HepG2 (cell line): ENCODE measurements around the gene HOXA13.

Experiments
- SMAD1 ChIP-seq: sonication (generic); formaldehyde crosslinking; IDR thresholded peaks from 2 replicates; pipeline ENCODE4 v1.4.0; 2020; ENCODE audit warnings: missing genetic modification reagents, low read depth, mild to moderate bottlenecking, borderline replicate concordance
- ZNF790 ChIP-seq: sonication (generic); formaldehyde crosslinking; IDR thresholded peaks from 2 replicates; pipeline ENCODE4 v1.8.0; 2022; ENCODE audit warnings: missing genetic modification reagents, mild to moderate bottlenecking, borderline replicate concordance

DNA sequence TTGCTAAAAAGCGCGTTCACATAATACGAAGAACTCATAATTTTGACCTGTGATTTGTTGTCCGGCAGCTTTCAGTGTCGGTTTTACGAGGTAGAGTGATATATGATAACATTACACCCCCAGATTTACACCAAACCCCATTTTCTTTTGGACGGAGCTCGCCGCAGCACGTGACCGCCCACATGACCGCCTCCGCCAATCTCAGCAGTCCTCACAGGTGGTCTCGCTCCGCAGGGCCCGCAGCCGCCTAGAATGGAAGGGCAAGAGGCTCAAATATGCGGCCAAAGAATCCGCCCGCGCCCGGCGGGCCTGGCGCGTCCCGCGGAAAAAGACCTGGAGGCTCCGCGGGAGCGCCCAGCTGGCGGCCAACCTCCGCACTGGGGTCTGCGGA, 43.4 kb downstream of the HOXA13 start, which contains the start of gene HOXA7:
- TF ChIP-seq SMAD1 (CRISPR knock-in tag) (no peak), ZNF790 (no peak)
